HG03558 (cell line): ENCODE measurements around the gene PLRG1.
A peak's percentile ranks its signal among the peaks of the same experiment; 100 is the strongest.

Experiments
- ATAC-seq: cut with Tn5 transposase; IDR thresholded peaks from one replicate; pipeline ENCODE4 v1.9.1; 2021; ENCODE audit warnings: moderate number of reproducible peaks; ENCODE audit not compliant: unreplicated experiment; ENCODE audit errors: extremely low read depth

The PLRG1 gene

DNA sequence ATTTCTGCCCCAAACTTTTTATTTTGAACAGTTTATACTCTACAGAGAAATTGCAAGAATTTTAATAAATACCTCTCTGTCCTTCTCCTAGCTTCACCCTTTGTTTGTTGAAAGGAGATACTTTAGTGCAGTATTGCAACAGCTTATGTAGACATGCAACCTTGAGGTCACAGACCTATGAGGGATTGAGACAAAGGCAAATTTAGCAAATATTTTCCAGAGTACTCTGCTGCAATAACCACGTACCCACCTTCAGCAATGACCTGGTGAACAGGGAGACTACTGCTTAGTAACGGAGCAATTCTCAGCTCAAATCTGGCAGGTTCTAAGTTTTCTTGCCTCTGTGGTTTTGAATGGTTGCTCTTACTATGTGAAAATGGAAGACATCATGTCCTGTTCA lies 27.1 kb upstream of the PLRG1 start:
- ATAC-seq = no peak

GRCh38 chr4:154574311-154574710 lies 24.1 kb upstream of the PLRG1 start:
- ATAC-seq = no peak

- ATAC-seq = no peak
Observed at GRCh38 chr4:154573190-154573870, 23.1 kb upstream of the PLRG1 start.

DNA sequence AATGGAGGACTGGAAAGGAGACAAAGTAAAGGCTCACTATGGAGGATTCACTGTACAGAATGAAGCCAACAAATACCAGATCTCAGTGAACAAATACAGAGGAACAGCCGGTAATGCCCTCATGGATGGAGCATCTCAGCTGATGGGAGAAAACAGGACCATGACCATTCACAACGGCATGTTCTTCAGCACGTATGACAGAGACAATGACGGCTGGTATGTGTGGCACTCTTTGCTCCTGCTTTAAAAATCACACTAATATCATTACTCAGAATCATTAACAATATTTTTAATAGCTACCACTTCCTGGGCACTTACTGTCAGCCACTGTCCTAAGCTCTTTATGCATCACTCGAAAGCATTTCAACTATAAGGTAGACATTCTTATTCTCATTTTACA lies 19.4 kb upstream of the PLRG1 start:
- no peak for ATAC-seq

- no peak for ATAC-seq
Observed at GRCh38 chr4:154569028-154569427, 18.8 kb upstream of the PLRG1 start.

DNA sequence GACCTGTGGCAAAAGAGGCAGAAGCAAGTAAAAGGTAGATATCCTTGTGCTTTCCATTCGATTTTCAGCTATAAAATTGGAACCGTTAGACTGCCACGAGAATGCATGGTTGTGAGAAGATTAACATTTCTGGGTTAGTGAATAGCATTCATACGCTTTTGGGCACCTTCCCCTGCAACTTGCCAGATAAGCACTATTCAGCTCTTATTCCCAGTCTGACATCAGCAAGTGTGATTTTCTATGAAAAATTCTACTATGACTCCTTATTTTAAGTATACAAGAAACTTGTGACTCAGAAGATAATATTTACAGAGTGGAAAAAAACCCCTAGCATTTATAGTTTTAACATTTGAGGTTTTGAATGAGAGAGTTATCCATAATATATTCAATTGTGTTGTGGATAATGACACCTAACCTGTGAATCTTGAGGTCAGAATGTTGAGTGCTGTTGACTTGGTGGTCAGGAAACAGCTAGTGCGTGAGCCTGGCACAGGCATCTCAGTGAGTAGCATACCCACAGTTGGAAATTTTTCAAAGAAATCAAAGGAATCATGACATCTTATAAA lies 16.5 kb upstream of the PLRG1 start:
- no peak for ATAC-seq

DNA sequence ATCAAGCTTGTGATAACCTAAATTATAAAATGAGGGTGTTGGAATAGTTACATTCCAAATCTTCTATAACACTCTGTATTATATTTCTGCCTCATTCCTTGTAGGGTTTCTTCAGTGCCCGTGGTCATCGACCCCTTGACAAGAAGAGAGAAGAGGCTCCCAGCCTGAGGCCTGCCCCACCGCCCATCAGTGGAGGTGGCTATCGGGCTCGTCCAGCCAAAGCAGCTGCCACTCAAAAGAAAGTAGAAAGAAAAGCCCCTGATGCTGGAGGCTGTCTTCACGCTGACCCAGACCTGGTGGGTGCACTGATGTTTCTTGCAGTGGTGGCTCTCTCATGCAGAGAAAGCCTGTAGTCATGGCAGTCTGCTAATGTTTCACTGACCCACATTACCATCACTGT lies 15.5 kb upstream of the PLRG1 start:
- ATAC-seq = no peak

DNA sequence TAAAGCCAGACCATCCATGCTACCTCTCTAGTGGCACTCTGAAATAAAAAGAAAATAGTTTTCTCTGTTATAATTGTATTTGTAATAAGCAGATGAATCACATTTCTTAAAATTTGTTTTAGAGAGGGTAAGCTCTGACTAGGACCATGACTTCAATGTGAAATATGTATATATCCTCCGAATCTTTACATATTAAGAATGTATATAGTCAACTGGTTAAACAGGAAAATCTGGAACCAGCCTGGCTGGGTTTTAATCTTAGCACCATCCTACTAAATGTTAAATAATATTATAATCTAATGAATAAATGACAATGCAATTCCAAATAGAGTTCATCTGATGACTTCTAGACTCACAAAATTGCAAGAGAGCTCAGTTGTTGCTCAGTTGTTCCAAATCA lies 14.1 kb upstream of the PLRG1 start:
- no peak for ATAC-seq

DNA sequence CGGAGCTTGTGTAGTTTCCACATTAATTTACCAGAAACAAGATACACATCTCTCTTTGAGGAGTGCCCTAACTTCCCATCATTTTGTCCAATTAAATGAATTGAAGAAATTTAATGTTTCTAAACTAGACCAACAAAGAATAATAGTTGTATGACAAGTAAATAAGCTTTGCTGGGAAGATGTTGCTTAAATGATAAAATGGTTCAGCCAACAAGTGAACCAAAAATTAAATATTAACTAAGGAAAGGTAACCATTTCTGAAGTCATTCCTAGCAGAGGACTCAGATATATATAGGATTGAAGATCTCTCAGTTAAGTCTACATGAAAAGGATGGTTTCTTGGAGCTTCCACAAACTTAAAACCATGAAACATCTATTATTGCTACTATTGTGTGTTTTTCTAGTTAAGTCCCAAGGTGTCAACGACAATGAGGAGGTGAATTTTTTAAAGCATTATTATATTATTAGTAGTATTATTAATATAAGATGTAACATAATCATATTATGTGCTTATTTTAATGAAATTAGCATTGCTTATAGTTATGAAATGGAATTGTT lies 12.6 kb upstream of the PLRG1 start, which contains the start of gene FGB:
Gene FGB (plus strand): TSS at position 315 of the 558 bp plus-strand sequence. CDS start 8 bp downstream, at position 323.
- ATAC-seq = no peak

GRCh38 chr4:154560824-154561231 lies 10.6 kb upstream of the PLRG1 start:
- ATAC-seq = no peak

DNA sequence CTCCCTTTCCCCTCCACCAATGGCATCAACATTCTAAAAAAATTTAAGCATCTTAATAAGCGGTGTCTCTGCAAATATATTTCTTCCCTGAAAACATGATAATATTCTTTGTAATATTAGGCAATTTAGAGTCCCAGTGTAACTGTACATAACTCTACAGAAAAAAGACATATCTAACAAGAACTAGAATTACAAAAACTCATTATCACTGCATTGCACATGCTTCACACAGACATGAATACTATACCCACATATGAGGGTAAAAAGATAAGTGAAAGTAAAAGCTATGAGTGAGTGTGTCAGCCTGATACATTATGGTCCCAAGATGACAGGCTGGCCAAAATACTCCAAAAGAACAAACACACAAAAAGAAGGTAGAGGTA lies 10.2 kb upstream of the PLRG1 start:
- ATAC-seq = no peak

DNA sequence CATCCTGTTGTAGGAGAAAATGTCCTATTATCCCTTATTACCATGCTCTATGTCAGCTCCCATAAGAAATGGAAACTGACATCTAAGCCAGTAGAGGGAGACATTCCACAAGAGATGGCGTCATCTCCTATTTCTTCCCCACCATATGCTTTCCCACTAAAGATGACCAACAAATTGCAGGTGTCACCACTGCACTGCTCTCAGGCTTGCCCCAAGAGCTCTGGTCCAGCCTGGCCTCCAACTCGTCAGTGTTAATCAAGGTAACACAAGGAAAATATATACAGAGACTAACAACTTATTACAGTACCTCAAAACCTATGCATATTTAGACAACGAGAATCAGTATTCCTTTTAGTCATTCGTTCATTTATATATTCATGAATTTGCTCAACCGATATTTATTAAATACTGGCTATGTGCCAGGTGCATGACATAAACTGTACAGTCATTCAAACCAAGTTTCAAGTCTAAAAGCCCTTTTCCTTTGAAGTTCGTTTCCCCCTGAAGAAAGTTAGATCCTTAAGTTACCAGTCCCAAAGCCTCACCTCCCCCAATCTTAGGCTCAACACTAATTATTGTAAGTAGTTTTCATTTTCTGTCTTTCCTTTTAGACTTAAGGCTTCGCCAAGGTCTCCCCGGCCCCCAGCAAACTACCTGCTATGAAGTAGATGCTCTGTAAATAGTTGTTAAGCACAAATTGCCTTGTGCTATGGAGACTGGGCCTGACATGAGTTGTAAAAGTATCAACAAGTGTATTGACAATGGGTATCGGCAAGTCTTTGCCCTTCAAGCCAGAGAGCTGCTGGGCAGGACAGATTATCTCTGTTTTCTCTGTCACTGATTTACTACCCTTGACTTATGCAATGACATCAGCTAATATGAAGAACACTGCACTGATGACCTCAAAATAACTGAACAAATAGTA lies 9.6 kb upstream of the PLRG1 start:
- peak; percentile 75 for ATAC-seq

- no peak for ATAC-seq
Observed at GRCh38 chr4:154559141-154559493, 8.9 kb upstream of the PLRG1 start.

- ATAC-seq = peak; percentile 51
Observed at GRCh38 chr4:154551872-154552686, 1.9 kb upstream of the PLRG1 start.

GRCh38 chr4:154545689-154546088 lies 4.5 kb downstream of the PLRG1 start:
- no peak for ATAC-seq

DNA sequence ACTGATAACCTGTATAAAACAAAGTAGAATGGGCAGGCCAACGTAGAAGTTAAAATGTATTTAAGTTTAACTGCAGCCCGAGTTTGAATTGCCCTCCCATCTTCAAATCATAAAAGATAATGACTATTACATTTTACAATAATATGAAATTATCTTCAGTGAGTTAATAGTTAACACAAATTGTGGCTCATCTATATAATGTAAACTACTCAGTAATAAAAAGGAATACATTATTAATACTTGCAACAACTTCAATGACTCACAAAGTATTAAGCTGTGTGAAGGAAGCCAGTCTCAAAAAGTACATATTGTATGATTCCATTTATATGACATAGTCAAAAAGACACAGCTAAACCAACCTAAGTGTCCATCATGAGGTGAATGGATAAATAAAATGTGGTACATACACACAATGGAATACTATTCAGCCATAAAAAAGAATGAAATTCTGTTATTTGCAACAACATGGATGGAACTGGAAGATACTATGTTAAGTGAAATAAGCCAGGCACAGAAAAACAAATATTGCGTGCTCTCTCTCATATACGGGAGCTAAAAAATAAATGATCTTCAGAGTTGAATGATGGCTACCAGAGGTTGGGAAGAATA lies 7.8 kb downstream of the PLRG1 start:
- ATAC-seq = no peak

DNA sequence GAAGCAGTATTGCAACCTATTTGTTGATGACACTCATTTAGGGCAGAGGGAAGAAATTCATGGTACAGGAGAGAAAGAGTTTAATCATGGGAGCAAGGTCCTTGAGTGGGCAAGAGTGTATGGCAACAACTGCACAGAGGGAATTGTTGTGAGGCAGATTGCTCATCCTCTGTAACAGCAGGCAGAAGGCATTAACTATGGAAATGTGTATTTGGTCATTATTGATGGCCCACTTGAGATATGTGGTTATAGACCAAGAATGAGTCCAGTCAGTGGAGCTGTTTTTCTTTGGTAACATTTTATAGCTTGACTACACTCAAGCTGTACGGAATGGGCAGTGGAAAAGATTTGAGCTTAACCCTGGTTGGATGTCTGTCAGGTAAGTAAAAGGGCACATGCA lies 15.9 kb downstream of the PLRG1 start:
- no peak for ATAC-seq

- ATAC-seq = no peak
Observed at GRCh38 chr4:154529728-154530519, 20.3 kb downstream of the PLRG1 start.

DNA sequence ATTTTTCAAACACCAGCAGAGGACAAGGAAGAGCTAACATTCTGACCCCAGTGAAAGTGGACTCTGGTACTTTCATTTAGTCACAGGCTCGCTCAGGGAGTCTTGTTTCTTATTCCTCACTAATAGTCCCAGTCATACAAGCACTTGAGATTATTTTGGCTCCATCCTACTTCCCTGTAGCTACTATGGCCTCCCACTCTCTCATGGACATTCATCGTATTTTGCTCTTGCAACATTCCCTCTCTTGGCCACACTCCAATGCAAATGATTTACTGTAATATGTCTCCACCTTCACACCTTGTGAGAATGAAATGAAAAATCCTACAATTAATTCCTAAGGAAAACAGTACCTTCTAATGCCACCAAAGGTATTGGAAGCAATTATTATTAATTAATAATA lies 21.3 kb downstream of the PLRG1 start:
- ATAC-seq = no peak
